Activated CD4-positive, alpha-beta T cell treated with anti-CD3 and anti-CD28 coated beads, Interleukin-10, Interleukin-2, amounts not matched to agents 100 ng/mL and 50 ng/mL, durations not matched to agents 16 hours and 8 hours (primary cell): ENCODE data around the gene RP9.
A peak's percentile ranks its signal among the peaks of the same experiment; 100 is the strongest.
"Not testable (repeated sequence)": the region's sequence is repeated elsewhere in the genome, so short reads cannot be mapped to it uniquely, and the experiment has no call there.

ENCODE experiments used
- DNase-seq: peaks from one replicate; pipeline ENCODE4 v3.0.0-alpha.2; 2020

RP9 gene

DNA sequence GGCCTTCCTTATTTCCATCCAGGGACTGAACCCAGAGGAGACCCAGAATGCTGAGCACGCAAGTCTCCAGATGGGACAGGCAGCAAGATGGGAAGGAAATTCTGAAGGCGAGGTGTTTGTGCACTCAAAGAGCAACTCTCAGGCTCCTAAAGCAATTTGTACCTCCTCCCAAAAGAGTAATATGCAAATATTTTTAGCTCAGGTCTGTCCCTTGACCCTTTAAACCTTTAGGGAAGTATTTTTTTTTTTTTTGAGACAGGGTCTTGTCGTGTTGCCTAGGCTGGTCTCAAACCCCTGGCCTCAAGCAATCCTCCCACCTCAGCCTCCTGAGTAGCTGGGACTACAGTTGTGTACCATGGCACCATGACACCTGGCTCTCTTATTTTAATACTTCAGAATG lies 8.4 kb downstream of the RP9 start:
- DNase-seq: no peak

DNA sequence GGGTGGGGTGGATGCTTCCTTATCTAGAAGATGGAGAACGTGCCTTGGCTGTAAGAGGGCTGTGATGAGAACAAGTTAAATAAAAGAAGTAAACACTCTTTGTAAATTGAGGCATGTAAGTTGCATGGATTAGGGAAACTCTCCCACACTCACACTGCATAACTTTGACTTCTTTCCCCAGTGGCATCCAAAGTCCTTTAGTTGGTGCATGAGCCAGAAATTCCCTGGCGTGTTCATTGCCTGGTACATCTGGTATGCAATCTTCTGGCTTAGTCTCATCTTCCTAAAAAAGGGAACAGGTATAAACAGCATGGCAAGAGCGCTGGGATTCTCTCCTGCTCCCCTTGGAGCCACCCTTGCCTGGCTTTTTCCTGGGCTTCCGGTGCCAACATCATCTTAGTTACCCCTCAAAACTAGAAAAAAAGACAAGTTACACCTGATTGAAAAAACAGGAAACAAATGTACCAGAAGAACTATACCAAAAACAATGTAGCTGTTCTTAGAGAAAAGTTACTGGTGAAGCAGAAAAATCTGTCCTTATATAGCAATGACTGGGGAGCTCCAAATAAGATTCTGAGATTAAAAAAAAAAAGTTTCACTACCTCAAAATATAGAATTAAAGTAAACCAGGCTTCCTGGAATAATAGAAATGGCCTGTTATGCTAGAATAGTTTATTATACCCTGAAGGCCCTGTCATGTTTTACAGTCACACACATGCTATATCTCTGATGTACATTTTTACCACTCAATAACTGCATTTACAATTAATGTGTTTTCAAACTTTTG lies 9.9 kb downstream of the RP9 start:
- no peak for DNase-seq

DNA sequence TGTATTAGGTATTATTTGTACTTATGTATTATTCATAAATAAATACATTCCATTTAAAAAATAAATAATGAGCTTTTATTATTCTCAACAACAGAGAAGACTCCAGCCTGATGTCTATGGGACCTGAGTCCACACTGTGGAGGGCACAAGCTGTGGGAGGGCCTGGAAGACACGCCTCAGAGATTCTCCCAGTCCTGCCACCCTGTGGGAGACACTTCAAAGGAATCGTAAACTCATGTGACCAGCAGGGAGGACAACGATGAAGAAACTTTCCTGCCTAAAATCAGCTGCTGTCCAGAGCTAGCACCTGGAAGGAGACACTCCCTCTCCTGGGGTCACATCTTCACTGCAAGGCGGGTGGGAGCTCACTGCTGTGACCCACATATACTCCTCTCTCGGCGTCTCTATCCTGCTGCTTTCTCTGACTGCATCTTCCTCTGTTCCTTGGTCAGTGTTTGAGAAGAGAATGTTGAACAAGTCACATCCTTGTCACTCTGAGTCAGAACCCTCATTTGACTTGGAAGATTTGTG lies 14.4 kb downstream of the RP9 start:
- DNase-seq: not testable (repeated sequence)

DNA sequence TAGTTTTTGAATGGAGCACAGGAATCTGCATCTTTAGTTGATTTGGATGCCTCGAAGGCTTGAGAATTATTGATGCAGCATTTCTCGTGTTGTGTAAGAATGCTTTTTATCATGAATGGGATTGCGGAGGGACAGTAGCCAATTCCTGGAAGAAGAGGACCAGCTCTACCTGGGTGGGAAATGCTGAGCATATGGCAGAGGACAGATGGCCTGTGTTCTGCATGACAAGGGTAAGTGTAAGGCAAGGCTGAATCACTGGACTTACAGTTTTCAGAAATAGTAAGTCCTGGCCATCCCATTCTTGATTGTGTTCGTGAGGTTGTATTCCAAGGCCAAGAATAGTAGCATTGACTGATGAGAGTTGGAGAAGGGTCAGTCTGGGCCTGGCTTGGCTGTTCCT lies 15.9 kb downstream of the RP9 start:
- DNase-seq: no peak

DNA sequence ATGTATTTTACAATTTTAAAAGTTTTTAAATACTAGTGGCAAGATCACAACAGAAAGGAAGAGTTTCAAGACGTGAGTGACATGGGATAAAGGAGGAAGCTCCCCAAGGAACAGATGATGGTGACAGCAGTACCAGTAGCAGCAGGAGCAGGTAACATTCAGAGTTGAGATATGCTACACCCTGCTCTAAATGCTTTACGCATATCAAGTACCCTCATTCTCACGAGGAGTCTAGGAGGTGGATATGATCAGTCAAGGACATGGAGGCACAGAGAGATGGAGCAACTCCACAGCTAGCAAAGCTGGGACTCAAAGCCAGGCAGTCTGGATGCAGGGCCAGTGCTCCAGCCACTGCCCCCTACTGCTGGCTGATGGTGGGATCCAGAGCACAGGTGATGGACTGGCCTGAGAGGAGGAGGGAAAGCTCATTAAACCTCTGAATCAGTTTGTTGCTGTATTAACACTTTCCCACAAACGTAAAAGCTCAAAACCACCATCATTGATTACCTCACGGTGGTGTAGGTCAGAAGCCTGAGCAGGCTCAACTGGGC lies 17.5 kb downstream of the RP9 start:
- DNase-seq: no peak

DNA sequence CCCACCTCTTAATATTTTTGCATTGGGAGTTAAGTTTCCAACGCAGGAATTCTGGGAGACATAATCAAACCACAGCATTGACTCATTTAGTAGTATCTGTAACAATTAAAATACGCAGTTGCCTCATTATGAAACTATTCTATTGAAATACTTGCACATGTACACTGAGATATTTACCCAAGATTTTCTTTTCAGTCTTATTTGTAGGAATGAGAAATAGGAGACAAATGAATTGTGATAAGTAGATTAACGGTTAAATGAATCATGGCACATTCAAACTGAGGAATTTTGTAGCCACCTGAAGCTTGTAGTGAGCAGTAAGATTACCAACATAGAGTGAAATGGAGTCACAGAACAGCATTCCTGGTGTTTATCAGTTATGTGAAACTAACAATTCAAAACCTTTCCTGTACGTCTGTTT lies 18.1 kb downstream of the RP9 start:
- no peak for DNase-seq

DNA sequence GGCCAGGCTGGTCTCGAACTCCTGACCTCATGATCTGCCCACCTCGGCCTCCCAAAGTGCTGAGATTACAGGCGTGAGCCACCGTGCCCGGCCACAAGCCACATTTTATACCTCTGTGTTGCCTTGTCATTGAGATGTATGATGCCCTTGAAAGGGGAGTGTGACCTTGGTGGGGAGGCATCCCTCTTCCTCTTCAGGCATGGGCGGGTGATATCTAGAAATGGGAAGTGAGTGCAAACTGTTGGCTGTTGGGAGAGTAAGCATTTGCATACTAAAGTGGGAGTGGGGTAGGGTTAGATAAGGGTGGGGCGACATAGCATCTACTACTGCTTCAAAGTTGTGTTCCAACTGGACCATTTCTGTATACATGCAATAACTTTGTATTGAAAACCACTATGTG lies 20.1 kb downstream of the RP9 start:
- DNase-seq: no peak

DNA sequence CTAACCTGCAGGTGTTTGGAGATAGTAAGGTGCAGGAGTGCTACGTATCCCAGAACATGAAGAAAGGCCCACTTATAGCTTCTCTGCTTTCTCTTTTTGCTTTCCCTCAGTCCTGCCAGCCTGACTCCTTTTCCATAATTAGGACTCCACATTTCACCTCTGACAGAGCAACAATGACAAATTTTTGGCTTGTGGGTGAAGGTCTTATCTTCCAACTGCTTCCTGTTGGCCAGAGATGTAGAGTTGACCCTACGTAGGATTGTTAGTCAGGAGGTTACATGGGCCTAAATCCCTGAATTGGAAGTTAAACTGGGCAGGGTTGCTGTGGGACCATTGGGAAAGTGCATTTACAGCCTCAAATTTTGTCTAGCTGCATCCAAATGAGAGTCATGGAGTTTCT lies 21.3 kb downstream of the RP9 start:
- no peak for DNase-seq

DNA sequence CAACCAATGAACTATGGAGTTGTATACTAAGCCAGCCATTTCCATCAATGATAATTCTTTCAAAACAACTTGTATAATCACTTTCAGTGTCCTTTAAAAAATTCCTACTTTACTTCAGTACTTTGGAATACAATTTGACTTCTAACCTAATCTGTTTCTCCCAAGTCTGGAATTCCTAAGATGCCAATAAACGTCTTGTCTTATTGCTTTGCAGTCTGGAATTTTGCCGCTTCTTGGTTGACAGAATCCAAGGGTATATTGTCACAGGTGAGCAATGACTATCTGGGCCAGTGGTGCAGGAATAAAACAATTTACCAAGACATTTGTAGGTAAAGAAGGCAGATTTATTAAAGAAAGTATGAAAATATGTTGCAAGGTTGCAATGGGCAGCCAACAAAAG lies 21.8 kb downstream of the RP9 start:
- DNase-seq: no peak

DNA sequence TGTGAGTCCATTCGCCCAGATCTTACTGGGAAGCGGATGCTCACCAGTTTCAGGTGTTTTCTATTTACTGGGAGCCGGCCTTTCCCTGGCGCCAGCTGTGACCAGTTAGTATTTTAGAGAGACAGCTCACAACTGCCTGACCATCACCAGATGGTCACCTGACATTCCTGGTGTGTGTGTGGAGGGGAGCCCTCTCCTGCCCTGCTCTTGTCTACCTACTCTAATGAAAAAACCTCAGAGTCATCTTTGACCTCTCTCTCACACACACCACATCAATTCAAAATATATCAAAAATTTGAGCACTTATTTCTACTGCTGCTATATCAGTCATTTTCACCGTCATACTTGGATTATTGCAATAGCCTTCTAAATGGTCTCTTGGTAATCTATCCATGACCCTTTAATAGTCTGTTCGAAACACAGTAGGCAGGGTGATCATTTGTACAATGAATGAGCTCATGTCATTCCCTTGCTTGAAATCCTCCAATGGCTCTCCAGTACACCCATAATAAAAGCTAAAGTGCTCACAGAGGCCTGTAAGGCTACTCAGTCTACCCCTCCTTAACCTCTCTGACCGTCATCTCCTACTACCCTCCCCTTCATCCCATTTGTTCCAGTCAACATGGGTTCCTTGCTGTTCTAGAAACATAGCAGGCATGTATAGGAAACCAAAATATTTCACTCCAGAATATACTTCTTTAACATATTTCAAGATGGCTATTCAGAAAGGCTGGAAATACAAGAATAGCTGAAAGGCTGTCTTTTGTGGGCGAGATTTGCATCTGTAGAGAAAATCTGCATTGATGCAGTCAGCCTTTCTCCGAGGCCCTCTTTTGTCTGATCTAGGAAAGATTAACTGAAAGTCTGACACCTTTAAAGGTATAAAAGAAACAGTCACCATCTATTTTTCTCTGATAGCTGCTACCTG lies 29.2 kb downstream of the RP9 start:
- no peak for DNase-seq

DNA sequence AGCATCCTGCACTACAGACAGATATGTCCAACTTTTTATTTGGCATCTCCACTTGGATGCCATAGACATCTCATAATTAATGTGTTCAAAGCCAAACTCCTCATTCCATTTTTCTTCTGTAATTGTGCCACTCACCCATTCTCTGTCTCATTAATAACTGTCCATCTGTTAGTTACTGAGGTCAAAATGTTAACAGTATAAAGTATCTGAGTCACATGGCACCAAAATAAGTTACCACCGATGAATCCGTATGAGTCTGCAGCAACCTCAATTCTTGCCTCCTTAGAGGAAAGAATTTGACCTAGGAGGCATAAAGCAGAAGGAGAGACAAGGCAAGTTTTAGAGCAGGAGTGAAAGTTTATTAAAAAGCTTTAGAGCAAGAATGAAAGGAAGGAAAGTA lies 30.1 kb downstream of the RP9 start:
- DNase-seq: no peak

DNA sequence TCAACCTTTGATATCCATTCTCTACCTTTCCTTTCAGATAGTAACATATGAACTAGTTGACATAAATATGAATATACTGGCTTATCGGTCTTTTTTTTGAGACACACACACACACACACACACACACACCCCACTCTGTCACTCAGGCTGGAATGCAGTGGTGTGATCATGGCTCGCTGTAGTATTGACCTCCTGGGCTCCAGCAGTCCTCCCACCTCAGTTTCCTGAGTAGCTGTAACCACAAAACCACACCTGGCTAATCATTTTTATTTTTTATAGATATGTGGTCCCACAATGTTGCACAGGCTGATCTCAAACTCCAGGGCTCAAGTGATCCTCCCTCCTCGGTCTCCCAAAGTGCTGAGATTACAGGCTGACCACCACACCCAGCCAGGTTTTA lies 32.5 kb downstream of the RP9 start:
- no peak for DNase-seq

DNA sequence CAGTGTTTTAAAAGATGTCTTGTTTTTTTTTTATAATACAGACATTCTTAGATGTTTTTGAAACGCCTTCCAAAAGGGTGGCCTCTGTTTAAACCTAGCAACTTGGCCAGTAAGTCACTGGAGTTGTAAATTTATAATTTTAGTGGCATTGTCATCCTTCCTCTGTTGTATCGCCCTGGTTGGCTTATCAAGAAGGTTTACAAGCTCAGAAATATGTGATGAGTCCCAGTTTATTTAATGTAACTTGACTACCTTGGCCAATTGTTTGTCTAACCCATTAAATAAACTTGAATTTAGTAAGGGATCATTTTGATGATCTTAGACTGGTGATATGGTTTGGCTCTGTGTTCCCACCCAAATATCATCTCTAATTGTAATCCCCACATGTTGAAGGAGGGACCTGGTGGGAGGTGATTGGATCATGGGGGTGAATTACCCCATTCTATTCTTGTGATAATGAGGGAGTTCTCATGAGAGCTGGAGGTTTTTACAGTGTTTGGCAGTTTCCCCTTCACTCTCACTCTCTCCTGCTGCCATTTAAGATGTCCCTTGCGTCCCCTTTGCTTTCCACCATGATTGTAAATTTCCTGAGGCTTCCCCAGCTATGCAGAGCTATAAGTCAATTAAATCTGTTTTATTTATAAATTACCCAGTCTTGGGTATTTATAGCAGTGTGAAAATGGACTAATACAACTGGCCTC lies 33.2 kb downstream of the RP9 start:
- no peak for DNase-seq

DNA sequence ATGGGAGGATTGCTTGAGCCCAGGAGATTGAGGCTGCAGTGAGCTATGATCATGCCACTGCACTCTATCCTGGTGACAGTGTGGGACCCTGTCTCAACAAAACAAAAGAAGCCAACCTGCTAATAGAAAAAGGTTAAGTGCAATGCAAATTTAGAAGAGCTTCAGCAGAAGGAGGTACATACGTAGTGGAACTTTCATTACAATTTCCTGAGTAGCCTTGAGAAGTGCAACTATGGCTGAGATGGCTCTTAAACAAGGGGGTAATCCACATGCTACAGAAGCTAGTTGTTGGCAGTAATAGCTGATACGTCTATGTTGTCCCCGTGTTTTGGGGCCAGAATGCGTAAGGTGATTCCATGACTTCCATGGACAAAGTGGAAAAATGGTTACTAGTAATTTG lies 36.0 kb downstream of the RP9 start:
- no peak for DNase-seq

DNA sequence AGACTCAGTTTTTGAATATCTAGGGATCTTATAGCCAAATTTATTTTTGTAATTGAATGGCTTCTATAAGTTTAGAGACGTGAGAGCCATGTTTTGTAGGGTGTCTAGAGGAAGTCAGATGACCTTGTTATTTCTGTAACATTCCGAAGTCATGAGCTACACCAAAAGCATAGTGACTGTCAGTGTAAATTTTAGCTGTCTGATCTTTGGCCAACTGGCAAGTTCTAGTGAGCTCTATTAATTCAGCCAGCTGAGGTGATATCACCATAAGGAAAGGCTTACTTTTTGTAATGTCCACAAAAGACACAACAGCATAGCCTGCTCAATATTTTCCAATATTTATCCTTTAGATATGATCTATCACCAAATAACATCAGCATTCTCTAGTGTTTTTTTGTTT lies 36.7 kb downstream of the RP9 start:
- DNase-seq: no peak

DNA sequence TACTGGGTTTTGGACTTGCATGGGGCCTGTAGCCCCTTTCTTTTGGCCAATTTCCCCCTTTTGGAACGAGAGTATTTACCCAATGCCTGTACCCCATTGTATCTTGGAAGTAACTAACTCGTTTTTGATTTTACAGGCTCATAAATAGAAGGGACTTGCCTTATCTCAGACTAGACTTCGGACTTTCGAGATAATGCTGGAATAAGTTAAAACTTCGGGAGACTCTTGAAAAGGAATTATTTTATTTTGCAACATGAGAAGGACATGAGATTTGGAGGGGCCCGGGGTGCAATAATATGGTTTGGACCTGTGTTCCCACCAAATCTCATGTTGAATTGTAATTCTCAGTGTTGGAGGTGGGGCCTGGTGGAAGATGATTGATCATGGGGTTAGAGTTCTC lies 38.4 kb downstream of the RP9 start:
- no peak for DNase-seq

DNA sequence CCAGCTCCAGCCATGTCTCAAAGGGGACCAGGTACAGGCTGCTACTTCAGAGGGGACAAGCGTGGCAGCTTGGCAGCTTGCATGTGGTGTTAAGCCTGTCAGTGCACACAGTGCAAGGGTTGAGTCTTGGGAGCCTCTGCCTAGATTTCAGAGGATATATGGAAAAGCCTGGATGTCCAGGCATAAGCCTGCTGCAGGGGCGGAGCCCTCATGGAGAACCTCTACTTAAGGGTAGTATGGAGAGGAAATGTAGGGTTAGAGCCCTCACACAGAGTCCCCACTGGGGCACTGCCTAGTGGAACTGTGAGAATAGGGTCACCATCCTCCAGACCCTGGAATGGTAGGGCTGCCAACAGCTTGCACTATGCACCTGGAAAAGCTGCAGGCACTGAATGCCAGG lies 38.9 kb downstream of the RP9 start:
- DNase-seq: no peak

DNA sequence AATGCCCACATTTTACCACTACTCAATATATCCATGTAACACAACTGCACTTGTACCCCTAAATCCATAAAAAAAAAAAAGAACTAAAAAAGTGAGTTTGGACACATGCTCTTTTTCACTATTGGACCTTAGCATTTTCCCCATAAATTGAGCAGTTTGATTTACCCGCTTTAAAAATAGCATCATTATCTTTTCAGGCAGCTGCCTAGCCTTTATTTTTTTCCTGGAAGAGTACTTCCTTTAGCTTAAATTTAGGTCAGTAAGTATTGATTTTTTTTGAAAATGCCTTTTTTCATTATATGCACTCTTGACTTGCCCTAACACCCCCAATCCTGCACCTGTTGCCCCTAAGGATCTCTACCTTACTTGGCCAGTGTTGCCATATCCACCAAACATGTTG lies 41.3 kb downstream of the RP9 start:
- DNase-seq: no peak

DNA sequence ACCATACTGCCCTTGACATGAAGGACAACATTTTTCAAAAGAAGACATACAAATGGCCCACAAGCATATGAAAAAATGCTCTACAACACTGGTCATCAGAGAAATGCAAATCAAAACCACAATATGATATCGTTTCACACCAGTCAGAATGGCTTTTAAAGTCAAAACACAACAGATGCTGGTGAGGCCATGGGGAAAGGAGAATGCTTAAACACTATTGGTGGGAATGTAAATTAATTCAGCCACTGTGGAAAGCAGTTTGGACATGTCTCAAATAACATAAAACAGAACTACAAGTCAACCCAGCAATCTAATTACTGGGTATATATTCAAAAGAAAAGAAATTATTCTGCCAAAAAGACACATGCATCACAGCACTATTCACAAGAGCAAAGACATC lies 42.4 kb downstream of the RP9 start:
- DNase-seq: no peak

DNA sequence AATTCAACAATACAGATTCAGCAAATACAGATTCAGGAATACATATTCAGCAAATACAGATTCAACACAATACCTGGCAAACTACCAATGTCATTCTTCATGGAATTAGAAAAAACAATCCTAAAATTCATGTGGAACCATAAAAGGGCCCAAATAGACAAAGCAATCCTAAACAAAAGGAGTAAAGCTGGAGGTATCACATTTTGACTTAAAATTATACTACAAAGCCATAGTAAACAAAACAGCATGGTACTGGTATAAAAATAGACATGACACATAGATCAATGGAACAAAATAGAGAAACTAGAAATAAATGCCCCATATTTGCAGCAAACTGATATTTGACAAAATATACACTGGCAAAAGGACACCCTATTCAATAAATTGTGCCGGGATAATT lies 43.2 kb downstream of the RP9 start:
- no peak for DNase-seq

DNA sequence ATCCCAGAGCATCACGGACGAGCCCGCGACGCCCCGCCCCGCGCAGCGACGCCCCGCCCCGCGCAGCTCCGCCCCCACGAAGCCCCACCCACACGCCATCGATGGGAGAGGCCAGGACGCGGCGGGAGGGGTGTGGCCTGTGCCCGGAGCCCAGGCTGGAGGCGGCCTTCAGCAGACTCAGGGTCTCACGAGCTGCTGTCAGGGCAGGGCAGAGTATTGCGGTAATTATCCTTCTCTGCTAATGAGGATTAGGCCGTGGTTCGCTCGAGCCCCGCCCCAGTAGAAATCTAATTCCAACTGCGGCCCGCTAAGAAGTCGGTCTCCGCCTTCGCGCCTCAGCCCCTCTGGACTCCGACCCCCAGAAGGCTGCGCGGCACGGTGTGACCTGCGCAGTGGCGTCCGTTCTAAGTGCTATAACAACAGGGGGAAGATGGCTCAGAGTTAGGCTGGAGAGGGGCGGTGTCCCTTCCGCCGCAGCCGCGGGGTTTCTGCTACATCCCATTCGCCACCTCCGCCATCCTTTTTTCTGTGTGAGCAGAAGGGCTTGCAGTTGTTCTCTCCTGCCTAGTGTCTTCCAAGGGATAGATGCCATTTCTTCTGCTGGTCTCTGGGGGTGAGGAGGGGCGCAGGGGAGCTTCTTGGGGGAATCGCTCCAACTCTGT lies 46.3 kb downstream of the RP9 start:
- DNase-seq: peak; percentile 94

DNA sequence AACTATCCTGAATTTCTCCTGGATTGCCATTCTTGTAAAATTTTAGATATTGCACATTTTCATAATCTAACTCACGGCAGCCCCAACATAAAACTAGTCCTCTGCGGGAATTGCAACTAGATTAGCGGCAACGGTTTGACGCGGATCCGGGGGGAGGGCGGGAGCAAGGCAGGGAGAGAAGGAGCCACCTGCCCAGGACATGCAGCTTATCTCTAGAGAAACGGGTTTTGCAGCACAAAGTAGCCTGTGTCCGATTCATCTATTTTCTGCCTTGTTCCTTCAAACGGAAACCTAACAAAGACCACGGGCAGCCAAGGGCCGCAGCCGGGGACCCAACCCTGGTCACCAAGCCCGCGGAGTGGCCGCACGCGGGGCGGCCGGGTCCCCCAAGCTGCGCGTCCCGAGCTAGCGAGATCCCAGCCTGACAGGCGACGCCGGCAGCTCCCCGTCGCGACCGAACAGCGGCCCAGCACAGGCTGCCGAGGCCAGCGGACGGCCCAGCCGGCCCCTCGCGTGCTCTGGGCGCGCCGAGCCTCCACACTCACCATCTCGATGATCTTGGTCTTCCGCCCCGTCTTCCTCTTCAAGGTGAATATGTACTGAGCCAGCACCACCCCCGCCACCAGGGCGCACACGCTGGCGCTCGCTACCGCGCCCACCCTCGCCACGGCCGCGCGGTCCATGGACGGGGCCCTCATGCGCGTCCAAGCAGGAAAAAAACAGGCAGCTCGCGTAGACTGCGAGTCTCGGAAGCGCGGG lies 47.0 kb downstream of the RP9 start, which contains the start of gene NT5C3A:
TSS of gene NT5C3A (minus strand) at position 754 of the 759 bp plus-strand sequence. CDS start at position 683, 71 bp downstream.
- DNase-seq: peak; percentile 37
